ENCODE data around the gene TPRKB.
"Not testable (repeated sequence)": the region's sequence is repeated elsewhere in the genome, so short reads cannot be mapped to it uniquely, and the experiment has no call there.

Gene TPRKB

DNA sequence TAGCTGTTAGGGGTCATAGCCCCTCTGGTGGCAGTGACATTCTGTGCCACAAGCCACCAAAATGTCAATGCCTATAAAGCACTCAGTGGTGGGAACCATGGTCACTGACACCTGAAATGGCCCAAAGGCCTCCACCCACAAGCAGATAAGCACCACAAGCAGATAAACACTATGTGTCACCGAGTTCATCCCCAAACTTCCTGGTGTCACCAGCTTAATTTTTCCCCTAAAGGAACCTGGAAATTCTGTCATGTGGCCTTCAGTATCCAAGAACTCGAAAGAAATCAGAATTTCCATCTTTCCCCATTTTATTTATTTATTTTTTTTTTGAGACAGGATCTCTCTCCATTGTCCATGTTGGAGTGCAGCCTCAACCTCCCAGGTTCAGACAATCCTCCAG is 3.6 kb upstream of the TPRKB start:
- DNase-seq (ENCODE audit: low read depth, low spot score) = no peak
- no peak for TF ChIP-seq CTCF (IDR thresholded peaks at IDR 0.05; ENCODE audit: low read depth, low read length)
- H3K4me3 ChIP-seq (ENCODE audit: low read depth, low read length) = no peak overlapping the region
- in situ Hi-C loops (cut with HindIII; ENCODE audit: low sequenced_read_pairs) = no loop called here

DNA sequence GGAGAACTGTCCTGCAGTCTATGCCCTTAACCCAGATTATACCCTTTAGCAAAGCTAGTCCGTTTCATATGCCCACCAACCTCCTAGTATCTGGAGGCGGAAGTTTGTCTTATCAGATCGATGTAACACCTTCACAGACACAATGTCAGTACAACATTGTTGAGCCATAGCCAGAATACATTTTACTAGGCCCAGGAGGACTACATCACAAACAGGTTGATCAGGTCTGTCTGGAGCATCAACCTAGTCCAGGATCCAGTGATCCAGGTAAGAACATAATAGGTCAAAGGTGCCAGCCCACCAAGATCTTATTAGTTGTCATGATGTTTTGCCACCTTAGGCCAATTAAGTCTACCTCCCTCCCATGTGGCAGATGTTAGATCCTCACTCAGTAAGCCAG is 2.0 kb upstream of the TPRKB start:
- no peak for TF ChIP-seq CTCF (IDR thresholded peaks at IDR 0.05; ENCODE audit: low read depth, low read length)
- H3K4me3 ChIP-seq (ENCODE audit: low read depth, low read length) = no peak overlapping the region
- no peak for DNase-seq (ENCODE audit: low read depth, low spot score)
- in situ Hi-C loops (cut with HindIII; ENCODE audit: low sequenced_read_pairs) = no loop called here

- H3K4me3 ChIP-seq (ENCODE audit: low read depth, low read length) = peak overlapping the region; percentile 78
- in situ Hi-C loops (cut with HindIII; ENCODE audit: low sequenced_read_pairs) = no loop called here
- no peak for DNase-seq (ENCODE audit: low read depth, low spot score)
- no peak for TF ChIP-seq CTCF (IDR thresholded peaks at IDR 0.05; ENCODE audit: low read depth, low read length)
Observed at GRCh38 chr2:73736378-73736777, 767 bp downstream of the TPRKB start.

DNA sequence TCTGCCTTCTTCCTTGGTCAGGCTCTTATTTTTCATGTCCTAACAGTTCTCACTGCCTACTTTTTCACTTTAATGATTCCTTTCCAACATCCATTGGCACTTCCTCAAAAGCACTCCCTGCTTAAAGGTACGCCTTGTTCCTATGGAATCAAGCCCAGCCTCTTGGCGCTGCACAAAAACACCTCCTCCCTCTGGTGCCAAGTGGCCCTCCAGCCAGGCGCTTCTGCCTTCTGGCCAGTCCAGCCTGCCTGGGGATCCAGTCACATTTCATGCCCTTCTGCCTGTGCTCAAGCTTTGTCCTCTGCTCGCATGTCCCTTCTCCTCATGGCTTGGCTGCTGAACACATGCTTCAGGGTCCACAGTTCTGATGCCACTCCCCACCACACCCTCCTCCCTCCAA is 6.3 kb downstream of the TPRKB start:
- no peak for TF ChIP-seq CTCF (IDR thresholded peaks at IDR 0.05; ENCODE audit: low read depth, low read length)
- in situ Hi-C loops (cut with HindIII; ENCODE audit: low sequenced_read_pairs) = no loop called here

DNA sequence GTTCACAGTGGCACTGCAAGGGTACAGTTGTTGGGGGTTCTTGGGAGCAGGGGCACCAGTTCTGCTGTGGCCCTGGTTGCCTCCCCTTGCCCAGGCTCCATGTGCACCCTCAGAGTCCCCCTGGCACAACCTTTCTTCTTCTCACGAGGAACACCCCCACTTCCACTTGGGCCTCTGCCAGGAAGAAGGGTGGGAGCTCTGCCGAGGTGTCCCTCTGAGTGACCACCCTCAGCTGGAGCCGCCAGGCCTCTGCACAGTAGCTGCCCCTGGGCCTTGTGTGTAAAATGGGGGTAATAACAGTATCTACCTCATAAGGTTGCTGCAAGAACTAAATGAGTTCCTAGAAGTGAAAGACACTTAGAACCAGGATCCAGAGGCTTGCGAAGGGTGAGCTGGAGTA is 8.4 kb downstream of the TPRKB start:
- no peak for TF ChIP-seq CTCF (IDR thresholded peaks at IDR 0.05; ENCODE audit: low read depth, low read length)
- no peak for DNase-seq (ENCODE audit: low read depth, low spot score)
- no peak overlapping the region for H3K4me3 ChIP-seq (ENCODE audit: low read depth, low read length)
- in situ Hi-C loops (cut with HindIII; ENCODE audit: low sequenced_read_pairs) = no loop called here

More for the DNA sequence above, 6.3 kb downstream of the TPRKB start:
- no peak for DNase-seq (ENCODE audit: low read depth, low spot score)
- no peak overlapping the region for H3K4me3 ChIP-seq (ENCODE audit: low read depth, low read length)

GRCh38 chr2:73728043-73728442 is 9.1 kb downstream of the TPRKB start:
- TF ChIP-seq CTCF (IDR thresholded peaks at IDR 0.05; ENCODE audit: low read depth, low read length) = no peak
- no peak for DNase-seq (ENCODE audit: low read depth, low spot score)
- in situ Hi-C loops (cut with HindIII; ENCODE audit: low sequenced_read_pairs) = no loop called here
- no peak overlapping the region for H3K4me3 ChIP-seq (ENCODE audit: low read depth, low read length)

- H3K4me3 ChIP-seq (ENCODE audit: low read depth, low read length); DNase-seq (ENCODE audit: low read depth, low spot score); in situ Hi-C loops (cut with HindIII; ENCODE audit: low sequenced_read_pairs): not testable (repeated sequence)
Observed at GRCh38 chr2:73726657-73727056, 10.5 kb downstream of the TPRKB start.
